HUES48 (cell line): ENCODE measurements around the gene MST1R.
"Not testable (repeated sequence)": the region's sequence is repeated elsewhere in the genome, so short reads cannot be mapped to it uniquely, and the experiment has no call there.

Source experiments
- H3K27ac ChIP-seq: one replicate; pipeline ENCODE4 v1.7.0; 2013; ENCODE audit warnings: low read depth, low read length, inconsistent platforms
- H3K27me3 ChIP-seq: 2 replicates; pipeline ENCODE4 v1.6.1; 2013; ENCODE audit warnings: mild to moderate bottlenecking, low read length; ENCODE audit not compliant: control insufficient read depth, insufficient read depth
- H3K36me3 ChIP-seq: 2 replicates; pipeline ENCODE4 v1.6.1; 2013; ENCODE audit warnings: low read length; ENCODE audit not compliant: control insufficient read depth, insufficient read depth
- H3K4me1 ChIP-seq: 2 replicates; pipeline ENCODE4 v1.6.1; 2013; ENCODE audit warnings: mild to moderate bottlenecking, low read length; ENCODE audit not compliant: control insufficient read depth, insufficient read depth
- H3K4me3 ChIP-seq: 2 replicates; pipeline ENCODE4 v1.5.1; 2013; ENCODE audit warnings: mild to moderate bottlenecking, low read depth, low read length
- H3K9ac ChIP-seq: 2 replicates; pipeline ENCODE4 v1.6.1; 2013; ENCODE audit warnings: mild to moderate bottlenecking, low read depth, low read length, moderate library complexity
- H3K9me3 ChIP-seq: 2 replicates; pipeline ENCODE4 v1.6.1; 2013; ENCODE audit warnings: low read length; ENCODE audit not compliant: control insufficient read depth, insufficient read depth

The MST1R gene

GRCh38 chr3:49903451-49904424 is at the start of gene MST1R:
MST1R (minus strand) TSS chr3:49903873; CDS start chr3:49903609, 264 bp downstream.
- Histone ChIP-seq H3K9ac (no peak within 1 kb of the TSS; the same call in 1 of the 2 replicates), H3K4me3 (peak within 1 kb of the TSS; percentile 39; the same call in 1 of the 2 replicates), H3K36me3 (no peaks in the 10 kb centered on the region), H3K9me3 (no peaks in the 10 kb centered on the region), H3K27me3 (0 out of 2 replicates have a peak, but pooled peaks cover 3% of the 10 kb centered on the region), H3K27ac (peak within 1 kb of the TSS; percentile 60), H3K4me1 (peaks cover 26% of the 10 kb centered on the region)

- H3K9ac ChIP-seq: no peak overlapping the region
- H3K27ac ChIP-seq: no peak overlapping the region
- H3K27me3 ChIP-seq: no peaks in the 10 kb centered on the region
- H3K9me3 ChIP-seq: no peaks in the 10 kb centered on the region
- no peaks in the 10 kb centered on the region for H3K36me3 ChIP-seq
- no peak overlapping the region for H3K4me3 ChIP-seq
- H3K4me1 ChIP-seq: no peaks in the 10 kb centered on the region; the same call in 1 of the 2 replicates
These were observed 49.3 kb upstream of the MST1R start for GRCh38 chr3:49952924-49953323.

- no peak overlapping the region for H3K27ac ChIP-seq
- H3K27me3 ChIP-seq: no peaks in the 10 kb centered on the region
- H3K9ac ChIP-seq: no peak overlapping the region
- H3K4me1 ChIP-seq: 0 out of 2 replicates have a peak, but pooled peaks cover 3% of the 10 kb centered on the region
- peaks cover 10% of the 10 kb centered on the region for H3K36me3 ChIP-seq
- H3K9me3 ChIP-seq: no peaks in the 10 kb centered on the region
- H3K4me3 ChIP-seq: no peak overlapping the region
These were observed 39.0 kb upstream of the MST1R start for GRCh38 chr3:49942651-49943050.

GRCh38 chr3:49940667-49941249 is 37.1 kb upstream of the MST1R start:
- H3K36me3 ChIP-seq: peaks cover 8% of the 10 kb centered on the region
- peak overlapping the region; percentile 83 for H3K9ac ChIP-seq
- peak overlapping the region; percentile 99 for H3K4me3 ChIP-seq
- H3K4me1 ChIP-seq: 0 out of 2 replicates have a peak, but pooled peaks cover 3% of the 10 kb centered on the region
- H3K9me3 ChIP-seq: no peaks in the 10 kb centered on the region
- H3K27ac ChIP-seq: peak overlapping the region; percentile 95
- H3K27me3 ChIP-seq: no peaks in the 10 kb centered on the region

GRCh38 chr3:49939858-49940666 is 36.4 kb upstream of the MST1R start, which contains the start of gene RBM6:
RBM6 (plus strand) TSS chr3:49940150; CDS start chr3:49962642, 22,492 bp downstream.
- H3K9me3 ChIP-seq: no peaks in the 10 kb centered on the region
- 0 out of 2 replicates have a peak, but pooled peaks cover 3% of the 10 kb centered on the region for H3K4me1 ChIP-seq
- peak within 1 kb of the TSS; percentile 83 for H3K9ac ChIP-seq
- no peaks in the 10 kb centered on the region for H3K27me3 ChIP-seq
- H3K4me3 ChIP-seq: peak within 1 kb of the TSS; percentile 99
- H3K27ac ChIP-seq: peak within 1 kb of the TSS; percentile 95
- peaks cover 7% of the 10 kb centered on the region for H3K36me3 ChIP-seq

- no peak overlapping the region for H3K27ac ChIP-seq
- no peaks in the 10 kb centered on the region for H3K27me3 ChIP-seq
- 0 out of 2 replicates have a peak, but pooled peaks cover 3% of the 10 kb centered on the region for H3K4me1 ChIP-seq
- no peaks in the 10 kb centered on the region for H3K36me3 ChIP-seq
- no peak overlapping the region for H3K9ac ChIP-seq
- no peaks in the 10 kb centered on the region for H3K9me3 ChIP-seq
- no peak overlapping the region for H3K4me3 ChIP-seq
These were observed 33.4 kb upstream of the MST1R start for GRCh38 chr3:49937090-49937489.

- H3K4me1 ChIP-seq: peaks cover 16% of the 10 kb centered on the region
These were observed 28.6 kb upstream of the MST1R start for GRCh38 chr3:49932281-49932680.

GRCh38 chr3:49930922-49931321 is 27.2 kb upstream of the MST1R start:
- peaks cover 16% of the 10 kb centered on the region for H3K4me1 ChIP-seq
- H3K9ac ChIP-seq: no peak overlapping the region
- no peaks in the 10 kb centered on the region for H3K27me3 ChIP-seq
- no peaks in the 10 kb centered on the region for H3K9me3 ChIP-seq
- no peak overlapping the region for H3K4me3 ChIP-seq
- H3K36me3 ChIP-seq: no peaks in the 10 kb centered on the region
- H3K27ac ChIP-seq: peak overlapping the region; percentile 36

More at GRCh38 chr3:49932281-49932680, 28.6 kb upstream of the MST1R start:
- not testable (repeated sequence) for H3K27ac ChIP-seq, H3K27me3 ChIP-seq, H3K36me3 ChIP-seq, H3K9ac ChIP-seq, H3K4me3 ChIP-seq, H3K9me3 ChIP-seq

- Histone ChIP-seq H3K9ac (0 out of 2 replicates have a peak overlapping the region, but pooled peaks have one; percentile 15), H3K4me1 (peaks cover 16% of the 10 kb centered on the region), H3K36me3 (no peaks in the 10 kb centered on the region), H3K4me3 (peak overlapping the region; percentile 79), H3K27ac (peak overlapping the region; percentile 80), H3K9me3 (no peaks in the 10 kb centered on the region), H3K27me3 (no peaks in the 10 kb centered on the region)
These were observed 26.6 kb upstream of the MST1R start for GRCh38 chr3:49930168-49930690.
